Trophoblast cell (in vitro differentiated cells and primary cell): ENCODE data around the gene NDP.

Experiments used
- DNase-seq, 2 donors: peaks; one replicate each; pipeline ENCODE4 v3.0.0-alpha.2; 2016
- H2AFZ ChIP-seq: 2 replicates; pipeline ENCODE4 v1.6.1; 2013; ENCODE audit warnings: low read length, moderate library complexity, mild to moderate bottlenecking; ENCODE audit not compliant: insufficient read depth, poor library complexity
- H2AK5ac ChIP-seq: 2 replicates; pipeline ENCODE4 v1.6.1; 2013; ENCODE audit warnings: mild to moderate bottlenecking, low read length
- H2BK120ac ChIP-seq: 2 replicates; pipeline ENCODE4 v1.6.1; 2013; ENCODE audit warnings: low read length, mild to moderate bottlenecking, moderate library complexity; ENCODE audit not compliant: insufficient read depth, poor library complexity
- H2BK12ac ChIP-seq: 2 replicates; pipeline ENCODE4 v1.6.1; 2013; ENCODE audit warnings: mild to moderate bottlenecking, low read length, moderate library complexity
- H2BK5ac ChIP-seq: 2 replicates; pipeline ENCODE4 v1.6.1; 2013; ENCODE audit warnings: low read length, low read depth, moderate library complexity, mild to moderate bottlenecking; ENCODE audit not compliant: poor library complexity
- H3K14ac ChIP-seq: 2 replicates; pipeline ENCODE4 v1.6.1; 2013; ENCODE audit warnings: mild to moderate bottlenecking, low read length
- H3K18ac ChIP-seq: 2 replicates; pipeline ENCODE4 v1.6.1; 2013; ENCODE audit warnings: mild to moderate bottlenecking, low read length
- H3K23ac ChIP-seq: 2 replicates; pipeline ENCODE4 v1.6.1; 2013; ENCODE audit warnings: low read length
- H3K27ac ChIP-seq: 2 replicates; pipeline ENCODE4 v1.5.1; 2013; ENCODE audit warnings: low read depth, mild to moderate bottlenecking, inconsistent platforms, low read length, moderate library complexity
- H3K27me3 ChIP-seq: 2 replicates; pipeline ENCODE4 v1.6.1; 2013; ENCODE audit warnings: inconsistent platforms, mild to moderate bottlenecking, low read length, moderate library complexity; ENCODE audit not compliant: insufficient read depth
- H3K36me3 ChIP-seq, 2 experiments: 1 replicate in 1 of 2; 2 replicates in 1 of 2; pipeline ENCODE4 v1.6.1; 2013; ENCODE audit warnings: low read length in 2 of 2, mild to moderate bottlenecking in 2 of 2, moderate library complexity in 1 of 2; ENCODE audit not compliant: insufficient read depth in 2 of 2, control insufficient read depth in 1 of 2
- H3K4ac ChIP-seq: 2 replicates; pipeline ENCODE4 v1.6.1; 2013; ENCODE audit warnings: low read depth, mild to moderate bottlenecking, low read length, moderate library complexity
- H3K4me1 ChIP-seq, 2 experiments: 1 replicate in 1 of 2; 2 replicates in 1 of 2; pipeline ENCODE4 v1.6.1; 2013; ENCODE audit warnings: low read length in 2 of 2, mild to moderate bottlenecking in 2 of 2, moderate library complexity in 1 of 2; ENCODE audit not compliant: insufficient read depth in 2 of 2, control insufficient read depth in 1 of 2
- H3K4me2 ChIP-seq: 2 replicates; pipeline ENCODE4 v1.6.1; 2013; ENCODE audit warnings: inconsistent platforms, mild to moderate bottlenecking, low read length, moderate library complexity
- H3K4me3 ChIP-seq: 2 replicates; pipeline ENCODE4 v1.5.1; 2013; ENCODE audit warnings: mild to moderate bottlenecking, low read depth, low read length, inconsistent platforms
- H3K79me1 ChIP-seq: one replicate; pipeline ENCODE4 v1.6.1; 2013; ENCODE audit warnings: low read length
- H3K79me2 ChIP-seq: 2 replicates; pipeline ENCODE4 v1.6.1; 2013; ENCODE audit warnings: low read length, mild to moderate bottlenecking; ENCODE audit not compliant: control insufficient read depth, insufficient read depth, poor library complexity
- H3K9ac ChIP-seq: 2 replicates; pipeline ENCODE4 v1.6.1; 2013; ENCODE audit warnings: mild to moderate bottlenecking, low read length
- H3K9me3 ChIP-seq: 2 replicates; pipeline ENCODE4 v1.6.1; 2013; ENCODE audit warnings: low read depth, mild to moderate bottlenecking, control low read depth, inconsistent platforms, low read length; ENCODE audit not compliant: insufficient read depth
- H4K12ac ChIP-seq: 2 replicates; pipeline ENCODE4 v1.6.1; 2013; ENCODE audit warnings: low read depth, mild to moderate bottlenecking, low read length, moderate library complexity
- H4K8ac ChIP-seq: 2 replicates; pipeline ENCODE4 v1.6.1; 2013; ENCODE audit warnings: low read depth, mild to moderate bottlenecking, low read length, moderate library complexity
- H4K91ac ChIP-seq: one replicate; pipeline ENCODE4 v1.6.1; 2013; ENCODE audit warnings: low read depth, mild to moderate bottlenecking, low read length, moderate library complexity
- WGBS: extraction: QIAGEN DNeasy Blood & Tissue Kit; methylation state at CpG from one replicate; pipeline ENCODE4 v1.1.7; 2013; ENCODE audit warnings: missing lambda C conversion rate; ENCODE audit not compliant: insufficient read length, insufficient coverage; ENCODE audit errors: extremely low coverage; 5-methylcytosine and 5-hydroxymethylcytosine counted together

Gene NDP

GRCh38 chrX:43974100-43974475 lies 898 bp upstream of the NDP start:
- Histone ChIP-seq H3K9ac (no peak overlapping the region), H3K36me3 (no peaks in the 10 kb centered on the region), H3K79me1 (peaks cover 2% of the 10 kb centered on the region), H3K4me3 (no peak overlapping the region), H3K18ac (no peak overlapping the region), H3K79me2 (no peaks in the 10 kb centered on the region), H3K9me3 (no peaks in the 10 kb centered on the region), H3K4ac (no peak overlapping the region), H2BK5ac (no peak overlapping the region), H3K27ac (no peak overlapping the region), H4K12ac (no peak overlapping the region), H3K4me1 (peaks cover 0 to 2% of the 10 kb centered on the region in 2 experiments), H3K23ac (no peak overlapping the region), H2AK5ac (no peak overlapping the region), H2BK12ac (no peak overlapping the region), H3K14ac (no peak overlapping the region), H4K91ac (no peak overlapping the region), H3K4me2 (no peak overlapping the region), H2AFZ (no peak overlapping the region), H2BK120ac (no peak overlapping the region), H4K8ac (no peak overlapping the region), H3K27me3 (no peaks in the 10 kb centered on the region)
- DNase-seq, result peak; percentile 11 to 74
- WGBS, result no CpG with 5 or more reads among the region's 2 CpGs

- no peak overlapping the region for H3K23ac ChIP-seq
- no peak overlapping the region for H3K9ac ChIP-seq
- H3K36me3 ChIP-seq, result no peaks in the 10 kb centered on the region
- H2BK5ac ChIP-seq, result no peak overlapping the region
- H2AFZ ChIP-seq, result no peak overlapping the region
- H2AK5ac ChIP-seq, result no peak overlapping the region
- H3K27me3 ChIP-seq, result no peaks in the 10 kb centered on the region
- DNase-seq, result no peak
- H3K18ac ChIP-seq, result no peak overlapping the region
- H3K4me1 ChIP-seq, result peaks cover 0 to 2% of the 10 kb centered on the region in 2 experiments
- H3K4me2 ChIP-seq, result peak overlapping the region; percentile 61
- no peak overlapping the region for H3K4me3 ChIP-seq
- no peak overlapping the region for H4K91ac ChIP-seq
- no peak overlapping the region for H3K27ac ChIP-seq
- H2BK12ac ChIP-seq, result no peak overlapping the region
- no peak overlapping the region for H4K12ac ChIP-seq
- no peak overlapping the region for H3K4ac ChIP-seq
- H4K8ac ChIP-seq, result no peak overlapping the region
- H3K79me1 ChIP-seq, result peaks cover 2% of the 10 kb centered on the region
- H3K79me2 ChIP-seq, result no peaks in the 10 kb centered on the region
- H3K9me3 ChIP-seq, result no peaks in the 10 kb centered on the region
- no peak overlapping the region for H3K14ac ChIP-seq
- WGBS, result no CpG with 5 or more reads among the region's 19 CpGs
- no peak overlapping the region for H2BK120ac ChIP-seq
Measured at GRCh38 chrX:43971966-43972961, 926 bp downstream of the NDP start.

GRCh38 chrX:43970528-43970927 lies 2.7 kb downstream of the NDP start:
- Histone ChIP-seq H3K23ac (no peak overlapping the region), H3K79me1 (peaks cover 2% of the 10 kb centered on the region), H4K91ac (no peak overlapping the region), H2AK5ac (no peak overlapping the region), H3K9ac (no peak overlapping the region), H2BK120ac (no peak overlapping the region), H3K14ac (no peak overlapping the region), H3K4me3 (no peak overlapping the region), H3K27ac (no peak overlapping the region), H2BK12ac (no peak overlapping the region), H3K4me2 (no peak overlapping the region), H3K4me1 (peaks cover 0 to 2% of the 10 kb centered on the region in 2 experiments), H3K18ac (no peak overlapping the region), H3K27me3 (no peaks in the 10 kb centered on the region), H3K4ac (no peak overlapping the region), H3K36me3 (no peaks in the 10 kb centered on the region), H4K12ac (no peak overlapping the region), H3K79me2 (no peaks in the 10 kb centered on the region), H3K9me3 (no peaks in the 10 kb centered on the region), H2AFZ (no peak overlapping the region), H2BK5ac (no peak overlapping the region), H4K8ac (no peak overlapping the region)
- no CpG with 5 or more reads among the region's 5 CpGs for WGBS
- no peak for DNase-seq

- Histone ChIP-seq H3K79me1 (peaks cover 2% of the 10 kb centered on the region), H3K4me2 (no peak overlapping the region), H2BK5ac (no peak overlapping the region), H3K36me3 (no peaks in the 10 kb centered on the region), H3K27ac (no peak overlapping the region), H3K9ac (no peak overlapping the region), H3K14ac (no peak overlapping the region), H2AK5ac (no peak overlapping the region), H2AFZ (no peak overlapping the region), H3K79me2 (no peaks in the 10 kb centered on the region), H4K8ac (no peak overlapping the region), H3K4me3 (no peak overlapping the region), H4K12ac (peak overlapping the region; percentile 30), H4K91ac (no peak overlapping the region), H3K4me1 (peaks cover 0 to 2% of the 10 kb centered on the region in 2 experiments), H3K4ac (no peak overlapping the region), H3K18ac (no peak overlapping the region), H2BK120ac (no peak overlapping the region), H2BK12ac (no peak overlapping the region), H3K9me3 (no peaks in the 10 kb centered on the region), H3K23ac (no peak overlapping the region), H3K27me3 (no peaks in the 10 kb centered on the region)
- WGBS, result no CpG with 5 or more reads among the region's 19 CpGs
- no peak for DNase-seq
Measured at GRCh38 chrX:43969504-43970501, 3.4 kb downstream of the NDP start.
